H9 (cell line): ENCODE results near the gene VTI1B. TPM values are rescaled to one million over a fixed set of nuclear protein-coding genes. Genes with fewer than 3 reads are reported as not detected.

Experiments used
- DNase-seq: peaks from one replicate; pipeline ENCODE4 v3.0.0-alpha.2; 2017
- H2AFZ ChIP-seq: one replicate; pipeline ENCODE4 v1.6.1; 2013; ENCODE audit warnings: mild to moderate bottlenecking, low read length, control low read depth, moderate library complexity
- H2AK5ac ChIP-seq: 2 replicates; pipeline ENCODE4 v1.6.1; 2013; ENCODE audit warnings: low read length, control low read depth, mixed read lengths; ENCODE audit not compliant: insufficient read length
- H2BK120ac ChIP-seq: one replicate; pipeline ENCODE4 v1.6.1; 2013; ENCODE audit warnings: low read depth, mild to moderate bottlenecking, low read length, control low read depth, inconsistent platforms; ENCODE audit not compliant: poor library complexity, severe bottlenecking
- H2BK12ac ChIP-seq: 2 replicates; pipeline ENCODE4 v1.6.1; 2013; ENCODE audit warnings: low read length, control low read depth, mixed read lengths, low read depth; ENCODE audit not compliant: insufficient read length
- H2BK15ac ChIP-seq: 2 replicates; pipeline ENCODE4 v1.6.1; 2013; ENCODE audit warnings: low read depth, low read length, control low read depth
- H2BK20ac ChIP-seq: one replicate; pipeline ENCODE4 v1.6.1; 2013; ENCODE audit warnings: low read depth, mild to moderate bottlenecking, low read length, control low read depth, inconsistent platforms; ENCODE audit not compliant: poor library complexity, severe bottlenecking
- H2BK5ac ChIP-seq: 2 replicates; pipeline ENCODE4 v1.6.1; 2013; ENCODE audit warnings: low read length, control low read depth, mixed read lengths; ENCODE audit not compliant: insufficient read length
- H3K14ac ChIP-seq: 2 replicates; pipeline ENCODE4 v1.6.1; 2013; ENCODE audit warnings: low read length, control low read depth; ENCODE audit not compliant: insufficient read depth
- H3K18ac ChIP-seq: 2 replicates; pipeline ENCODE4 v1.6.1; 2013; ENCODE audit warnings: low read depth, mild to moderate bottlenecking, mixed read lengths, low read length, control low read depth; ENCODE audit not compliant: insufficient read length
- H3K23ac ChIP-seq: 2 replicates; pipeline ENCODE4 v1.6.1; 2013; ENCODE audit warnings: low read length, control low read depth, mixed read lengths, low read depth; ENCODE audit not compliant: insufficient read length
- H3K23me2 ChIP-seq: 2 replicates; pipeline ENCODE4 v1.6.1; 2013; ENCODE audit warnings: low read depth, mild to moderate bottlenecking, mixed read lengths, low read length, control low read depth; ENCODE audit not compliant: insufficient read length, poor library complexity, severe bottlenecking
- H3K27ac ChIP-seq: 2 replicates; pipeline ENCODE4 v1.5.1; 2013; ENCODE audit warnings: low read length, control low read depth, mixed read lengths, low read depth; ENCODE audit not compliant: insufficient read length
- H3K27me3 ChIP-seq: 2 replicates; pipeline ENCODE4 v1.6.1; 2013; ENCODE audit warnings: low read length, control low read depth, inconsistent platforms; ENCODE audit not compliant: insufficient read depth
- H3K4ac ChIP-seq: 2 replicates; pipeline ENCODE4 v1.6.1; 2013; ENCODE audit warnings: low read depth, mild to moderate bottlenecking, control low read depth, inconsistent platforms, low read length, moderate library complexity
- H3K4me1 ChIP-seq: 2 replicates; pipeline ENCODE4 v1.6.1; 2013; ENCODE audit warnings: low read length, control low read depth, inconsistent platforms; ENCODE audit not compliant: insufficient read depth
- H3K4me2 ChIP-seq: 2 replicates; pipeline ENCODE4 v1.6.1; 2013; ENCODE audit warnings: low read length, control low read depth, mixed read lengths; ENCODE audit not compliant: insufficient read length, insufficient read depth
- H3K56ac ChIP-seq: 2 replicates; pipeline ENCODE4 v1.6.1; 2013; ENCODE audit warnings: low read depth, mild to moderate bottlenecking, mixed read lengths, low read length, control low read depth; ENCODE audit not compliant: insufficient read length
- H3K79me1 ChIP-seq: 2 replicates; pipeline ENCODE4 v1.6.1; 2013; ENCODE audit warnings: low read depth, mild to moderate bottlenecking, moderate library complexity, low read length, control low read depth, inconsistent platforms; ENCODE audit not compliant: insufficient read depth, poor library complexity, severe bottlenecking
- H3K79me2 ChIP-seq: 2 replicates; pipeline ENCODE4 v1.6.1; 2013; ENCODE audit warnings: low read length, control low read depth, inconsistent platforms; ENCODE audit not compliant: insufficient read depth
- H3K9ac ChIP-seq: 2 replicates; pipeline ENCODE4 v1.6.1; 2013; ENCODE audit warnings: low read length, control low read depth, mixed read lengths; ENCODE audit not compliant: insufficient read length; ENCODE audit errors: extremely low read depth
- H3K9me3 ChIP-seq: one replicate; pipeline ENCODE4 v1.6.1; 2013; ENCODE audit warnings: low read depth, low read length, inconsistent platforms; ENCODE audit not compliant: control insufficient read depth
- H3T11ph ChIP-seq: one replicate; pipeline ENCODE4 v1.6.1; 2013; ENCODE audit warnings: mild to moderate bottlenecking, low read length, control low read depth, inconsistent platforms
- H4K20me1 ChIP-seq: one replicate; pipeline ENCODE4 v1.6.1; 2013; ENCODE audit not compliant: control insufficient read depth, insufficient read length, insufficient read depth
- H4K5ac ChIP-seq: 2 replicates; pipeline ENCODE4 v1.6.1; 2013; ENCODE audit warnings: low read depth, mild to moderate bottlenecking, mixed read lengths, low read length, control low read depth; ENCODE audit not compliant: insufficient read length
- H4K8ac ChIP-seq: replicated peaks from 2 replicates; pipeline ENCODE4 v1.6.1; 2013; ENCODE audit warnings: low read length, control low read depth, mixed read lengths, low read depth; ENCODE audit not compliant: insufficient read length
- H4K91ac ChIP-seq: 2 replicates; pipeline ENCODE4 v1.6.1; 2013; ENCODE audit warnings: low read depth, mild to moderate bottlenecking, moderate library complexity, mixed read lengths, low read length, control low read depth; ENCODE audit not compliant: insufficient read length
- H3K27ac Mint-ChIP-seq, 3 experiments: 2 replicates in 2 of 3; 3 replicates in 1 of 3; pipeline ENCODE4 v1.8.0; 2020 to 2021; ENCODE audit warnings: mixed read lengths in 3 of 3, mild to moderate bottlenecking in 1 of 3, moderate library complexity in 1 of 3
- H3K27me3 Mint-ChIP-seq: 2 replicates; pipeline ENCODE4 v1.8.0; 2021; ENCODE audit warnings: low read depth, mild to moderate bottlenecking, moderate library complexity, mixed read lengths
- H3K36me3 Mint-ChIP-seq, 3 experiments: 2 replicates in 2 of 3; 3 replicates in 1 of 3; pipeline ENCODE4 v1.8.0; 2020 to 2021; ENCODE audit warnings: low read depth in 3 of 3, mixed read lengths in 3 of 3; ENCODE audit not compliant: insufficient read depth in 1 of 3
- H3K4me1 Mint-ChIP-seq, 2 experiments: 2 replicates each; pipeline ENCODE4 v1.8.0; 2020; ENCODE audit warnings: mixed read lengths in 2 of 2
- H3K4me3 Mint-ChIP-seq, 2 experiments: 2 replicates in 1 of 2; 3 replicates in 1 of 2; pipeline ENCODE4 v1.8.0; 2020 to 2021; ENCODE audit warnings: mild to moderate bottlenecking in 2 of 2, mixed read lengths in 2 of 2, moderate library complexity in 1 of 2
- H3K9me3 Mint-ChIP-seq, 2 experiments: 2 replicates in 1 of 2; 3 replicates in 1 of 2; pipeline ENCODE4 v1.8.0; 2020; ENCODE audit warnings: mild to moderate bottlenecking in 2 of 2, mixed read lengths in 2 of 2, moderate library complexity in 1 of 2
- CTCF ChIP-seq: fragments of 200-600 bp; sonication (generic); conservative IDR thresholded peaks from 3 replicates; pipeline ENCODE4 v1.8.0; 2021; ENCODE audit warnings: antibody characterized with exemption, mild to moderate bottlenecking
- total RNA-seq: library from RNA; stranded (reverse); gene quantifications from 2 replicates; pipeline ENCODE4 v1.2.1, GENCODE V29; 2021

The VTI1B gene
- total RNA-seq, 1 experiment from 2014 or later, result 118 TPM

GRCh38 chr14:67683842-67684241, 9.4 kb upstream of the VTI1B start:
- no peaks in the 10 kb centered on the region for H3K4me1 ChIP-seq
- H3K4me2 ChIP-seq, result no peak overlapping the region
- Mint-ChIP-seq H3K27me3 (no peaks in the 10 kb centered on the region), H3K9me3 (no peaks in the 10 kb centered on the region), H3K4me1 (no peaks in the 10 kb centered on the region), H3K4me3 (no peak overlapping the region), H3K36me3 (peaks cover 50 to 89% (median 78%) of the 10 kb centered on the region in 3 experiments), H3K27ac (no peak overlapping the region)
- DNase-seq, result no peak
- H3K18ac ChIP-seq, result no peak overlapping the region
- no peak overlapping the region for H2BK120ac ChIP-seq
- H3K4ac ChIP-seq, result no peak overlapping the region
- H3K56ac ChIP-seq, result no peak overlapping the region
- H3K23ac ChIP-seq, result no peak overlapping the region
- no peaks in the 10 kb centered on the region for H3K23me2 ChIP-seq
- H3K14ac ChIP-seq, result no peak overlapping the region
- no peak overlapping the region for H4K8ac ChIP-seq
- H2BK15ac ChIP-seq, result no peak overlapping the region
- H4K5ac ChIP-seq, result no peak overlapping the region
- no peak overlapping the region for H2AFZ ChIP-seq
- no peak overlapping the region for H2BK20ac ChIP-seq
- no peak overlapping the region for H4K91ac ChIP-seq
- no peak overlapping the region for H2BK12ac ChIP-seq
- TF ChIP-seq CTCF, result no peak
- no peaks in the 10 kb centered on the region for H3K27me3 ChIP-seq
- no peak overlapping the region for H3T11ph ChIP-seq
- no peaks in the 10 kb centered on the region for H3K9me3 ChIP-seq
- no peak overlapping the region for H2BK5ac ChIP-seq
- no peak overlapping the region for H3K27ac ChIP-seq
- no peak overlapping the region for H2AK5ac ChIP-seq
- H3K79me1 ChIP-seq, result peaks cover 19% of the 10 kb centered on the region
- peaks cover 2% of the 10 kb centered on the region for H4K20me1 ChIP-seq
- no peak overlapping the region for H3K9ac ChIP-seq
- no peaks in the 10 kb centered on the region; the same call in 1 of the 2 replicates for H3K79me2 ChIP-seq
